HG02970 (cell line): ENCODE results near the gene DEPDC1B.
A peak's percentile ranks its signal among the peaks of the same experiment; 100 is the strongest.
"Not testable (repeated sequence)": the region's sequence is repeated elsewhere in the genome, so short reads cannot be mapped to it uniquely, and the experiment has no call there.

Experiments used
- ATAC-seq: cut with Tn5 transposase; IDR thresholded peaks from one replicate; pipeline ENCODE4 v1.9.1; 2021; ENCODE audit warnings: mild to moderate bottlenecking, moderate library complexity, moderate number of reproducible peaks; ENCODE audit not compliant: unreplicated experiment, low FRiP score

Gene DEPDC1B

GRCh38 chr5:60699609-60700415 lies at the start of gene DEPDC1B:
Gene DEPDC1B, minus strand, starts transcription at chr5:60700166. Its CDS starts 73 bp downstream, at chr5:60700093.
- ATAC-seq, result peak; percentile 95

GRCh38 chr5:60744682-60745081 lies 44.7 kb upstream of the DEPDC1B start:
- no peak for ATAC-seq

GRCh38 chr5:60743511-60744314 lies 43.7 kb upstream of the DEPDC1B start:
- ATAC-seq, result no peak

GRCh38 chr5:60740322-60740721 lies 40.4 kb upstream of the DEPDC1B start:
- no peak for ATAC-seq

- no peak for ATAC-seq
These were observed 39.0 kb upstream of the DEPDC1B start for GRCh38 chr5:60738933-60739332.

GRCh38 chr5:60738461-60738860 lies 38.5 kb upstream of the DEPDC1B start:
- no peak for ATAC-seq

GRCh38 chr5:60730858-60731257 lies 30.9 kb upstream of the DEPDC1B start:
- not testable (repeated sequence) for ATAC-seq

- ATAC-seq, result no peak
These were observed 27.2 kb upstream of the DEPDC1B start for GRCh38 chr5:60727033-60727679.

GRCh38 chr5:60724126-60724525 lies 24.2 kb upstream of the DEPDC1B start:
- ATAC-seq, result no peak

GRCh38 chr5:60722416-60722815 lies 22.4 kb upstream of the DEPDC1B start:
- no peak for ATAC-seq

GRCh38 chr5:60719329-60719728 lies 19.4 kb upstream of the DEPDC1B start:
- ATAC-seq, result no peak

- no peak for ATAC-seq
These were observed 18.4 kb upstream of the DEPDC1B start for GRCh38 chr5:60718166-60718892.

- not testable (repeated sequence) for ATAC-seq
These were observed 15.4 kb upstream of the DEPDC1B start for GRCh38 chr5:60715201-60715928.

GRCh38 chr5:60712950-60713349 lies 13.0 kb upstream of the DEPDC1B start:
- no peak for ATAC-seq

- ATAC-seq, result not testable (repeated sequence)
These were observed 11.9 kb upstream of the DEPDC1B start for GRCh38 chr5:60711892-60712291.

GRCh38 chr5:60710362-60710761 lies 10.4 kb upstream of the DEPDC1B start:
- no peak for ATAC-seq

- ATAC-seq, result no peak
These were observed 5.2 kb upstream of the DEPDC1B start for GRCh38 chr5:60705144-60705543.

GRCh38 chr5:60703944-60704343 lies 4.0 kb upstream of the DEPDC1B start:
- no peak for ATAC-seq

- ATAC-seq, result no peak
These were observed 1.5 kb upstream of the DEPDC1B start for GRCh38 chr5:60701321-60701968.
